ENCODE measurements around the gene TEX22.

DNA sequence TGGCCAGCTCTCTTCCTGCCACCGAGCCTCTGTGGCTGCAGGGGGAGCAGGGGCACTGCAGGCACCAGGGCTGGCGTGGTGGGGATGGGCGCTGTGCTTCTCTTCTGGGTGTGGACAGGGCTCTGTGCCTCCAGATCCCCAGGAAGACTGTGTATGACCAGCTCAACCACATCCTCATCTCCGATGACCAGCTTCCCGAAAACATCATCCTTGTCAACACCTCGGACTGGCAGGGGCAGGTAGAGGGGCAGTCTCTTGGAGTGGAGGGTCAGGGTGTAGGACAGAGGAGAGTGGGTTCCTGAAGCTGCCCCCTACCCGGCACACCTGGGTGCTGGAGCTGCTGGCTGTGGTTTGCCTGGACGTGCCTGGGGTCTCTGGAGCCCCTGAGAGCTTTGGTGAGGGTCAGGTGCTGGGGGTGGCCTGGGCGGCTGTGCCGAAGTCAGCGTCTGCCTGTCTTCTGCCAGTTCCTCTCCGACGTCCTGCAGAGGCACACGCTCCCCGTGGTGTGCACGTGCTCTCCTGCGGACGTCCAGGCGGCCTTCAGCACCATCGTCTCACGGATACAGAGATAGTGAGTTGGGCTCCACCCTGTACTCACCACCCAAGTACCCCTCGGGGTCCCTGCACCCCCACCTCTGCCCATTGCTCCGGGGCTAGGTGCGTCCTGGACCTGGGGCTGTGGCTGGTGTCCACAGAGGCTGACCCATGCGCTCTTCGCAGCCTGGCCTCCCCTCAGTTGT, 15.8 kb upstream of the TEX22 start:
- TF ChIP-seq EZH2 (IDR thresholded peaks at IDR 0.05; ENCODE audit: low read depth) (no peak), CTCF (conservative IDR thresholded peaks at IDR 0.05) (no peak)

Data from PC-9 (cell line).